Stimulated activated CD8-positive, alpha-beta memory T cell treated with anti-CD3 and anti-CD28 coated beads, Interleukin-7, amount 100 ng/mL, for 48 hours (primary cell): ENCODE measurements around the gene CCND1.

Experiments
- DNase-seq, 2 donors: peaks; one replicate each; pipeline ENCODE4 v3.0.0-alpha.2; 2020; ENCODE audit warnings: low read depth in 1 of 2; ENCODE audit errors: extremely low read depth in 1 of 2

Gene CCND1

DNA sequence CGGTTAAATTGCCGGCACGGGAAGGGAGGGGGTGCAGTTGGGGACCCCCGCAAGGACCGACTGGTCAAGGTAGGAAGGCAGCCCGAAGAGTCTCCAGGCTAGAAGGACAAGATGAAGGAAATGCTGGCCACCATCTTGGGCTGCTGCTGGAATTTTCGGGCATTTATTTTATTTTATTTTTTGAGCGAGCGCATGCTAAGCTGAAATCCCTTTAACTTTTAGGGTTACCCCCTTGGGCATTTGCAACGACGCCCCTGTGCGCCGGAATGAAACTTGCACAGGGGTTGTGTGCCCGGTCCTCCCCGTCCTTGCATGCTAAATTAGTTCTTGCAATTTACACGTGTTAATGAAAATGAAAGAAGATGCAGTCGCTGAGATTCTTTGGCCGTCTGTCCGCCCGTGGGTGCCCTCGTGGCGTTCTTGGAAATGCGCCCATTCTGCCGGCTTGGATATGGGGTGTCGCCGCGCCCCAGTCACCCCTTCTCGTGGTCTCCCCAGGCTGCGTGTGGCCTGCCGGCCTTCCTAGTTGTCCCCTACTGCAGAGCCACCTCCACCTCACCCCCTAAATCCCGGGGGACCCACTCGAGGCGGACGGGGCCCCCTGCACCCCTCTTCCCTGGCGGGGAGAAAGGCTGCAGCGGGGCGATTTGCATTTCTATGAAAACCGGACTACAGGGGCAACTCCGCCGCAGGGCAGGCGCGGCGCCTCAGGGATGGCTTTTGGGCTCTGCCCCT is 529 bp upstream of the CCND1 start:
- DNase-seq = no peak

- no peak for DNase-seq
Observed at GRCh38 chr11:69641681-69642548, 959 bp downstream of the CCND1 start.

DNA sequence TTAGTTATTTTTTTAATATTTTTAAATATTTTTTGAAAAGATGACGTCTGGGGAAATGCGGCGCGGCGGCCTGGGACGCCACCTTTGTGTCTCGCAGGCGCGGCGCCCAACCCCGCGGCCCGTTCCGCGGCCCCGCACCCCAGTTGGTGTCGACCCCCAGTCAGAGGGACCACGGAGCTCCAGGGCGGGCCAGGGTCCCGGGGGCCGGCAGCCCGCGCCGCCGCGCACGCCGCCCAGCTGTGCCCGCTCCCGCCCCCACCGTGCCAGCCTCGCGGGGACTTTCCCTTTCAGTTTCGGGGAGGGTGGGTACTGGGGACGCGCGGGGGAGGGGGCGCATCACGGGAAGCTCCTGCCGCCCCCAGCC is 1.6 kb downstream of the CCND1 start:
- no peak for DNase-seq

DNA sequence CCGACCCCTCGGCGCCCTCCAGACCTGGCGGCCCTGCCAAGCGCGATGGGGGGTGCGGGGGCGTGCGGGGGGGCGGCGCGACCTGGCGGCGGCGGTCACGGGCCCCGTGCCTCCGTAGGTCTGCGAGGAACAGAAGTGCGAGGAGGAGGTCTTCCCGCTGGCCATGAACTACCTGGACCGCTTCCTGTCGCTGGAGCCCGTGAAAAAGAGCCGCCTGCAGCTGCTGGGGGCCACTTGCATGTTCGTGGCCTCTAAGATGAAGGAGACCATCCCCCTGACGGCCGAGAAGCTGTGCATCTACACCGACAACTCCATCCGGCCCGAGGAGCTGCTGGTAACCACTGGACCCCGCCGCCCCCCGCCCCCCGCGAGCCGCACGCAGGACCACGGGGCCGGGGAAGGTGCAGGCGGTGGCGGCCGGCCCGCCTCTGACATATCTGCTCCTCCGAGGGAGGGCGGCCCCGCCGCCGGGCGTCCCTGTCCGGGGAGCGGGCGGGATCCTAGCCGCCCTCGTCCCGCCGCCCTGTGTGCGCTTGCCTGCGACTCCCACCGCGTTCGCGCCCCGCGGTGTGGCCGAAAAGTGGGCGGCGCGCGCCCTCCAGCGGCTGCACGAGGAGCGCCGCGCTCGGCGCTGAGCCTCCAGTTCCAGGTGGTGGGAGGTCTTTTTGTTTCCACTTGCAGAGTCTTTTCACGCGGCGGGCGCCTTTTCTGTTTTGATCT is 2.1 kb downstream of the CCND1 start:
- peak; percentile 47 to 49 for DNase-seq

- DNase-seq = no peak
Observed at GRCh38 chr11:69643646-69644045, 2.7 kb downstream of the CCND1 start.

GRCh38 chr11:69644071-69644961 is 3.4 kb downstream of the CCND1 start:
- DNase-seq = no peak

DNA sequence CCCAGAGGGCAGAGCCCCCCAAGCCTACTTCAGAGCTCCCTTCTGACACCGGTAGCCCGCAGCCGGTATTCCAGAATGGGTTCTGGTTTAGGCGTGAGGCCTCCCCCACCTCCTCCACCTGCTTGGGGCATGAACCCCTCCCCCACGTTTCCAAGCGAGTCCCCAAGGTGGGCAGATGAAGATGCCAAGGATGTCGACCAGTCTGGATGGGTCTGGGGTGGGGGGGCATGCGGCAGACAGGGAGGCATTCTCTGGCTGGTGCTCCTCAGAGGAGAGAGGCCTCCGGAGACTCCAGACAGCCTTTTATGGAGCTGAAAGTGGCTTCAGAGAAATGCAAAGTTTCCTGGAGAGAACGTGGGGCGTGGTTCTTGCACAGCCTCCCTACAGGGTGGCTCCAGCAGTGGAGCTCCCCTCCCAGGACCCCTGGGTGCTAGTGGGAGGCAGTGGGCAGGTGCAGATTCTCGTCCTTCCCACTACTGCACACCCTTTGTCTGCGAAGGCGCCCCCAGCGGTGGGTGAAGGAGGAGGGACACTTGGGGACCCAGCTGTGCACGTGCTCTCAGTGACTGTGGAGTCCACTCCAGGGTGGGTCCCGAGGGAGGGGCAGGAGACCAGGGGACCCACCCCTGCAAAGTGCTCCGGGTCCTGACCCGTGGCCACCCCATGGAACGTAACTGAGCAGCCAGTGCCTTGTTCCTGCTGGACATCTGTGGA is 4.2 kb downstream of the CCND1 start:
- no peak for DNase-seq

DNA sequence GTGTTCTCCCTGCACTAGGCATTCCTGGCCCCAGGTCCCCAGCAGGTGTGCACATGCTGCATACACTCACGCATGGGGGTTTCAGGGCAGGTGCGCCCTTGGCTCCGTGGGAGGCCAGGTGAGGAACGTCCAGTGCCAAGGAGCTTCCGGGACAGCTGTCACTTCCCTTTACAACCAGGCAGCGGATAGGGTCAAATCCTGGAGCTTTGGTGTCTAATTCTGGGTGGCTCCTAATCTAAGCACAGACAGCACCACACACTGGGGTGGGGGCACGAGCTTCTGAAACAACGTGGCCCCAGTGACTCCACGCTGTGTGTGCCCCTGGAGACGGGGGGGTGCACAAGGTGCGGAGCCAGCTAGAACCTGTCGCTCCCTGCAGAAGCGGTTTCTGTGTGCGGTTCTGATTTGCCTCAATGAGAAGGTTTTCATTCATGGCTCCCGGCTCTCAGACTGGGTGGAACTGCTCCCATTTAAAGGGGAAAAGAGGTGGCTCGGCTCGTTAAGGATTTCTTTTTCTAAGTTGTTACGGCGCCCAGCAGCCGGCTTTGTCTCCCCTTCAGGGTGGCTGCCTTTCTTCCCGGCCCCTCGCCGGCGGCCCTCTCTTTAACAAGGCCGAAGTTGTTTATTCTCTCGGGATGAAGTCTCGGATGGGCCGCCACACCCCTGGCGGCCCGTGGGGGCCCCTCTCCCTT is 5.0 kb downstream of the CCND1 start:
- no peak for DNase-seq

GRCh38 chr11:69646493-69647389 is 5.8 kb downstream of the CCND1 start:
- DNase-seq = no peak

GRCh38 chr11:69647390-69647748 is 6.4 kb downstream of the CCND1 start:
- no peak for DNase-seq

- DNase-seq = no peak
Observed at GRCh38 chr11:69647761-69648497, 7.0 kb downstream of the CCND1 start.

- DNase-seq = no peak
Observed at GRCh38 chr11:69648679-69649575, 8.0 kb downstream of the CCND1 start.

DNA sequence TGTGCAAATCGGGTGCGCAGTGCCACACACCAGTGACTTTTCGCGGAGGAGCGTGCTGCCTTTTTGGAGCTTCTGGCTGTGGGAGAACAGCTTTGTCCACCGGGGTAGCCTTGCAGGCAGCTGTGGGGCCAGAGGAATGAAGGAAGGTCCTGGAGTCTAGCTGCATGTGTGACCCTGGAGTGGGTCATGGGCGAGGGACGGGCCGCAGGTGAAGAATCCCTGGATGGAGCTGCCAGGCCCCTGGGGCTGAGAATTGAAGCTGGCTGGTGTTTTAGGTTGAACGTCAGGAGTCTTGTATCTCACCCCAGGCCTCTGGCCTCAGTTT is 8.6 kb downstream of the CCND1 start:
- no peak for DNase-seq

DNA sequence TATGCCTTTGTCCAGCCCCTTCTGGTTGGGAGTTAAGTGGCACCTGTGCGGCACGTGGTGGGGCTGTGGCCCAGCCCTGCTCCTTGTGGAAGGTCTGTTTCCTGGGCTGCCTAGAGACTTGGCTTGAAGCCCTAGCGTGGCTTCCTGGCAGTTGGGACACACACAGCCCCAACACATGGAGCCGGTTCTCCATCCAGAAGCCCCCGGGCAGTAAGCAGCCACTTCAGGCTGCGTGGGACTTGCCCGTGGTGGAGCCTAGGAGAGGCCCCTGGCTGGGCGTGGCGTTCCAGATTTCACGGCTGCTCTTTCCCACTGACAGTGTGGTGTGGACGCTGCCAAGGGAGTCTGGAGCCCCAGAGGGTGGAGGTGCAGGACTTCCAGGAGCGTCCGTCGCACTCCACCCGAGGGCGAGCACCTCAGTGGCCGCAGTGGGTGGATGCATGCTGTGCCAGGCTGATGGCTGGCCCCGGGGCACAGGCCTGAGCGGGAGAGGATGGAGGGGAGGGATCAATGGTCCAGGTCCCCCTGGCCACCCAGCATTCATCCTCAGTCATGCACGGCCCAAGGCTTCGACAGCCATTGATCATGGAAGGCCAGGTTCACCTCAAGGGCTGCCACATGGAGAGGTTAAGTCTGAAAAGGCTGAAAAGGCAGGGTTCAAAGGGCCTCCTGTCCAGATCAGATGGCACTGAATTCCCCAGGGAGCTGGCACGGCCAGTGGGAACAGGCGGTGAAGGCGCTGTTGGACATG is 9.3 kb downstream of the CCND1 start:
- DNase-seq = no peak

DNA sequence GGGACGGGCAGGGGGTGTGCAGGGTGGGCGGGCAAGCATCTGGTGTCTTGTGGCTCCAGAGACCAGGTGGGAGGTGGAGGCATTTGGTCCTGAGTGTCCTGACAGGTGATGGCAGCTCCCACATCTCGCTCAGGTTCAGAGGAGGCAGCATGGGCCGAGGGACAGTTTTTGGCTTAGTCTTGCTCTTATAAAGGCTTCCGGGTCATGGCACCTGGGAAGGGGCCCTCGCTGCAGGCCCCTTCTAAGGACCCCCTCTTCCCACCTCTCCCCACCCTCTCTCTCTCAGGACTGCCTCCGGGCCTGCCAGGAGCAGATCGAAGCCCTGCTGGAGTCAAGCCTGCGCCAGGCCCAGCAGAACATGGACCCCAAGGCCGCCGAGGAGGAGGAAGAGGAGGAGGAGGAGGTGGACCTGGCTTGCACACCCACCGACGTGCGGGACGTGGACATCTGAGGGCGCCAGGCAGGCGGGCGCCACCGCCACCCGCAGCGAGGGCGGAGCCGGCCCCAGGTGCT is 9.9 kb downstream of the CCND1 start:
- DNase-seq = no peak
